ENCODE measurements around the gene TGFB1I1.
A peak's percentile ranks its signal among the peaks of the same experiment; 100 is the strongest.

The TGFB1I1 gene

GRCh38 chr16:31487720-31488467 lies 15.9 kb downstream of the TGFB1I1 start:
- peak overlapping the region; percentile 62 for H2BK5ac ChIP-seq (ENCODE audit: low read length)
- peak overlapping the region; percentile 90 for H3K18ac ChIP-seq (ENCODE audit: low read length)
- H2AK5ac ChIP-seq (ENCODE audit: low read depth, low read length), result peak overlapping the region; percentile 94
- peak overlapping the region; percentile 88 for H3K9ac ChIP-seq (ENCODE audit: low read depth, low read length, poor library complexity)
- H3K9me3 ChIP-seq (replicated peaks in 1 of 2; ENCODE audit: control insufficient read depth in 2 of 2, insufficient read depth in 1 of 2, low read depth in 1 of 2, low read length in 2 of 2), result no peaks in the 10 kb centered on the region
- no CpG with 5 or more reads among the region's 60 CpGs for WGBS, 2 donors (ENCODE audit: extremely low coverage in 2 of 2, insufficient read length in 2 of 2, insufficient replicate concordance in 1 of 2)
- peaks cover 4 to 11% of the 10 kb centered on the region in 2 donors for H3K4me1 ChIP-seq (ENCODE audit: control insufficient read depth in 2 of 2, insufficient read depth in 1 of 2, low read depth in 1 of 2, low read length in 2 of 2)
- peak overlapping the region; percentile 96 for H2BK120ac ChIP-seq (ENCODE audit: low read depth, low read length)
- peaks cover 6 to 41% of the 10 kb centered on the region in 2 donors for H3K36me3 ChIP-seq (replicated peaks in 1 of 2; ENCODE audit: control insufficient read depth in 2 of 2, insufficient read depth in 2 of 2, low read length in 2 of 2)
- H3K4me3 ChIP-seq (ENCODE audit: low read length in 2 of 2), result peak overlapping the region; percentile 28 to 55
- H3K14ac ChIP-seq (ENCODE audit: low read length), result peak overlapping the region; percentile 100
- H3K4me2 ChIP-seq (ENCODE audit: insufficient read depth, low read length, poor library complexity, severe bottlenecking), result peak overlapping the region; percentile 84
- H4K8ac ChIP-seq (ENCODE audit: low read depth, low read length), result peak overlapping the region; percentile 83
- no peak overlapping the region for H4K91ac ChIP-seq (ENCODE audit: low read depth, low read length, poor library complexity)
- H2AFZ ChIP-seq (ENCODE audit: low read length), result peak overlapping the region; percentile 79
- H3K27me3 ChIP-seq (ENCODE audit: control insufficient read depth in 3 of 3, insufficient read depth in 3 of 3, low read depth in 1 of 3, low read length in 3 of 3), result peaks cover 15 to 49% (median 19%) of the 10 kb centered on the region in 3 experiments
- H2BK12ac ChIP-seq (ENCODE audit: low read length), result no peak overlapping the region
- H2BK15ac ChIP-seq (ENCODE audit: low read length), result no peak overlapping the region
- peak overlapping the region; percentile 99 for H3K23ac ChIP-seq (ENCODE audit: low read depth, low read length, poor library complexity)
- DNase-seq (ENCODE audit: low spot score), result no peak
- H3K4ac ChIP-seq (ENCODE audit: low read length), result peak overlapping the region; percentile 20
- H3K79me1 ChIP-seq (ENCODE audit: low read depth, low read length), result peaks cover 3% of the 10 kb centered on the region
- no peak overlapping the region for H3K27ac ChIP-seq (replicated peaks; ENCODE audit: low read length)

GRCh38 chr16:31488468-31489297 lies 16.7 kb downstream of the TGFB1I1 start:
- WGBS, 2 donors (ENCODE audit: extremely low coverage in 2 of 2, insufficient read length in 2 of 2, insufficient replicate concordance in 1 of 2), result no CpG with 5 or more reads among the region's 77 CpGs
- Histone ChIP-seq H3K27me3 (ENCODE audit: control insufficient read depth in 3 of 3, insufficient read depth in 3 of 3, low read depth in 1 of 3, low read length in 3 of 3) (peaks cover 15 to 49% (median 19%) of the 10 kb centered on the region in 3 experiments), H2BK15ac (ENCODE audit: low read length) (no peak overlapping the region), H3K18ac (ENCODE audit: low read length) (peak overlapping the region; percentile 83), H2AK5ac (ENCODE audit: low read depth, low read length) (peak overlapping the region; percentile 94), H2BK5ac (ENCODE audit: low read length) (peak overlapping the region; percentile 62), H4K91ac (ENCODE audit: low read depth, low read length, poor library complexity) (no peak overlapping the region), H3K4me1 (ENCODE audit: control insufficient read depth in 2 of 2, insufficient read depth in 1 of 2, low read depth in 1 of 2, low read length in 2 of 2) (peaks cover 4 to 11% of the 10 kb centered on the region in 2 donors), H3K4me2 (ENCODE audit: insufficient read depth, low read length, poor library complexity, severe bottlenecking) (peak overlapping the region; percentile 84), H2AFZ (ENCODE audit: low read length) (no peak overlapping the region), H3K79me1 (ENCODE audit: low read depth, low read length) (peaks cover 3% of the 10 kb centered on the region), H3K27ac (replicated peaks; ENCODE audit: low read length) (no peak overlapping the region), H3K23ac (ENCODE audit: low read depth, low read length, poor library complexity) (peak overlapping the region; percentile 99), H3K36me3 (replicated peaks in 1 of 2; ENCODE audit: control insufficient read depth in 2 of 2, insufficient read depth in 2 of 2, low read length in 2 of 2) (peaks cover 13 to 49% of the 10 kb centered on the region in 2 donors), H4K8ac (ENCODE audit: low read depth, low read length) (peak overlapping the region; percentile 83), H3K14ac (ENCODE audit: low read length) (peak overlapping the region; percentile 100), H2BK120ac (ENCODE audit: low read depth, low read length) (peak overlapping the region; percentile 96), H3K4ac (ENCODE audit: low read length) (peak overlapping the region; percentile 20), H2BK12ac (ENCODE audit: low read length) (no peak overlapping the region), H3K9ac (ENCODE audit: low read depth, low read length, poor library complexity) (peak overlapping the region; percentile 88), H3K9me3 (replicated peaks in 1 of 2; ENCODE audit: control insufficient read depth in 2 of 2, insufficient read depth in 1 of 2, low read depth in 1 of 2, low read length in 2 of 2) (no peaks in the 10 kb centered on the region), H3K4me3 (ENCODE audit: low read length in 2 of 2) (peak overlapping the region in 1 of 2 donors; percentile 55)
- no peak for DNase-seq (ENCODE audit: low spot score)

- Histone ChIP-seq H3K4me3 (ENCODE audit: low read length in 2 of 2) (peak overlapping the region in 1 of 2 donors; percentile 19), H3K79me1 (ENCODE audit: low read depth, low read length) (peaks cover 3% of the 10 kb centered on the region), H4K91ac (ENCODE audit: low read depth, low read length, poor library complexity) (no peak overlapping the region), H3K14ac (ENCODE audit: low read length) (peak overlapping the region; percentile 47), H3K4me1 (ENCODE audit: control insufficient read depth in 2 of 2, insufficient read depth in 1 of 2, low read depth in 1 of 2, low read length in 2 of 2) (peaks cover 4 to 11% of the 10 kb centered on the region in 2 donors), H3K9me3 (replicated peaks in 1 of 2; ENCODE audit: control insufficient read depth in 2 of 2, insufficient read depth in 1 of 2, low read depth in 1 of 2, low read length in 2 of 2) (no peaks in the 10 kb centered on the region), H3K27ac (replicated peaks; ENCODE audit: low read length) (no peak overlapping the region), H4K8ac (ENCODE audit: low read depth, low read length) (peak overlapping the region; percentile 57), H3K23ac (ENCODE audit: low read depth, low read length, poor library complexity) (peak overlapping the region; percentile 99), H3K4me2 (ENCODE audit: insufficient read depth, low read length, poor library complexity, severe bottlenecking) (no peak overlapping the region), H2BK15ac (ENCODE audit: low read length) (no peak overlapping the region), H3K36me3 (replicated peaks in 1 of 2; ENCODE audit: control insufficient read depth in 2 of 2, insufficient read depth in 2 of 2, low read length in 2 of 2) (peaks cover 13 to 53% of the 10 kb centered on the region in 2 donors), H3K9ac (ENCODE audit: low read depth, low read length, poor library complexity) (no peak overlapping the region), H3K27me3 (ENCODE audit: control insufficient read depth in 3 of 3, insufficient read depth in 3 of 3, low read depth in 1 of 3, low read length in 3 of 3) (peaks cover 15 to 49% (median 19%) of the 10 kb centered on the region in 3 experiments), H3K18ac (ENCODE audit: low read length) (no peak overlapping the region), H2BK120ac (ENCODE audit: low read depth, low read length) (no peak overlapping the region), H2AK5ac (ENCODE audit: low read depth, low read length) (peak overlapping the region; percentile 0), H3K4ac (ENCODE audit: low read length) (no peak overlapping the region), H2BK12ac (ENCODE audit: low read length) (no peak overlapping the region), H2AFZ (ENCODE audit: low read length) (no peak overlapping the region), H2BK5ac (ENCODE audit: low read length) (no peak overlapping the region)
- no peak for DNase-seq (ENCODE audit: low spot score)
- WGBS, 2 donors (ENCODE audit: extremely low coverage in 2 of 2, insufficient read length in 2 of 2, insufficient replicate concordance in 1 of 2), result no CpG with 5 or more reads among the region's 7 CpGs
Measured at GRCh38 chr16:31489298-31489564, 17.3 kb downstream of the TGFB1I1 start.

Measured in neuronal stem cell (in vitro differentiated cells).